RWPE1 (cell line): ENCODE results near the gene SEC22A.
A peak's percentile ranks its signal among the peaks of the same experiment; 100 is the strongest.

Experiments used
- CTCF ChIA-PET: fragments of 350-600 bp; sonication (Branson Sonifier 250); formaldehyde crosslinking; extraction: SDS; loops from one replicate; lab custom pipeline; 2021; lab: Yijun Ruan, JAX
- POLR2A ChIA-PET: fragments of 400-600 bp; formaldehyde crosslinking; extraction: SDS; loops from one replicate; lab custom pipeline; 2020; ENCODE audit warnings: antibody characterized with exemption; ENCODE audit not compliant: low non-redundant PET; lab: Yijun Ruan, JAX
- DNase-seq: peaks from one replicate; pipeline ENCODE4 v3.0.0; 2012; ENCODE audit warnings: low spot score
- H3K27ac ChIP-seq: fragments of 450-650 bp; 2 replicates; pipeline ENCODE4 v1.5.1; 2017
- CTCF ChIP-seq: fragments of 450-650 bp; conservative IDR thresholded peaks from 2 replicates; pipeline ENCODE4 v1.5.1; 2017; ENCODE audit warnings: low read depth, mild to moderate bottlenecking

SEC22A gene

GRCh38 chr3:123201557-123202427 is at the start of gene SEC22A:
TSS of gene SEC22A (plus strand) at chr3:123201943. CDS start at chr3:123209218, 7,275 bp downstream.
- peak; percentile 97 for DNase-seq
- H3K27ac ChIP-seq, result peak within 1 kb of the TSS; percentile 71
- CTCF ChIA-PET, result interaction anchor here (0.6 kb wide), 1 partner anchor 27 kb away, joined by 4 read pairs; no protein-coding TSS in a partner anchor
- no peak for TF ChIP-seq CTCF
- POLR2A ChIA-PET, result interaction anchor here (0.8 kb wide), 1 partner anchor 618 kb away, joined by 3 read pairs; no protein-coding TSS in a partner anchor

GRCh38 chr3:123152687-123153086 is 49.1 kb upstream of the SEC22A start:
- TF ChIP-seq CTCF, result no peak
- H3K27ac ChIP-seq, result no peak overlapping the region
- no peak for DNase-seq
- CTCF ChIA-PET, result no interaction called here
- POLR2A ChIA-PET, result no interaction called here

- CTCF ChIA-PET, result no interaction called here
- POLR2A ChIA-PET, result no interaction called here
- no peak for TF ChIP-seq CTCF
- H3K27ac ChIP-seq, result no peak overlapping the region
- no peak for DNase-seq
Measured at GRCh38 chr3:123153125-123154019, 48.4 kb upstream of the SEC22A start.

- ChIA-PET POLR2A (no interaction called here), CTCF (no interaction called here)
- no peak for TF ChIP-seq CTCF
- no peak for DNase-seq
- H3K27ac ChIP-seq, result no peak overlapping the region
Measured at GRCh38 chr3:123154020-123154985, 47.4 kb upstream of the SEC22A start.

GRCh38 chr3:123155471-123156011 is 46.2 kb upstream of the SEC22A start:
- TF ChIP-seq CTCF, result no peak
- no peak for DNase-seq
- CTCF ChIA-PET, result no interaction called here
- POLR2A ChIA-PET, result no interaction called here
- H3K27ac ChIP-seq, result no peak overlapping the region
